ENCODE measurements around the gene TOGARAM1.

GRCh38 chr14:45039390-45039789 is 77.4 kb downstream of the TOGARAM1 start:
- no peak for TF ChIP-seq CTCF (IDR thresholded peaks at IDR 0.05; ENCODE audit: extremely low read depth in 1 of 2, insufficient read depth in 1 of 2, low read depth in 1 of 2, low read length in 2 of 2)
- TF ChIP-seq POLR2A (IDR thresholded peaks at IDR 0.05; ENCODE audit: low read depth, low read length) = no peak
- TF ChIP-seq POLR2AphosphoS5 (IDR thresholded peaks at IDR 0.05; ENCODE audit: insufficient read depth, low read depth, low read length) = no peak
- no peak for TF ChIP-seq GATA2 (IDR thresholded peaks at IDR 0.05; ENCODE audit: insufficient read depth, insufficient read length, low read depth, low read length)
- TF ChIP-seq JUN (IDR thresholded peaks at IDR 0.05; ENCODE audit: borderline replicate concordance, insufficient read depth, insufficient read length, low read depth) = no peak
- no peak for TF ChIP-seq EZH2 (IDR thresholded peaks at IDR 0.05; ENCODE audit: borderline replicate concordance, low read depth, low read length, severe bottlenecking)
- no peak for TF ChIP-seq MAX (IDR thresholded peaks at IDR 0.05; ENCODE audit: insufficient read depth, insufficient read length)
- TF ChIP-seq MYC (IDR thresholded peaks at IDR 0.05; ENCODE audit: low read depth, low read length) = no peak
- TF ChIP-seq FOS (IDR thresholded peaks at IDR 0.05; ENCODE audit: borderline replicate concordance, insufficient read depth, low read length) = no peak

Measured in endothelial cell of umbilical vein (primary cell).